Ishikawa (cell line): ENCODE measurements around the gene CEBPG.

ENCODE experiments used
- CEBPB ChIP-seq: IDR thresholded peaks from 2 replicates; pipeline ENCODE4 v1.6.1; 2012
- CREB1 ChIP-seq: IDR thresholded peaks from 2 replicates; pipeline ENCODE4 v1.6.1; 2012; ENCODE audit warnings: low read depth
- EGR1 ChIP-seq: IDR thresholded peaks from 2 replicates; pipeline ENCODE4 v1.6.1; 2012
- EP300 ChIP-seq: IDR thresholded peaks from 2 replicates; pipeline ENCODE4 v1.6.1; 2012; ENCODE audit warnings: borderline replicate concordance
- FOXM1 ChIP-seq: IDR thresholded peaks from 2 replicates; pipeline ENCODE4 v1.6.1; 2012; ENCODE audit warnings: low read depth, borderline replicate concordance
- MAX ChIP-seq: IDR thresholded peaks from 2 replicates; pipeline ENCODE4 v1.6.1; 2012
- NFIC ChIP-seq: IDR thresholded peaks from 2 replicates; pipeline ENCODE4 v1.6.1; 2012
- RAD21 ChIP-seq: IDR thresholded peaks from 2 replicates; pipeline ENCODE4 v1.6.1; 2012; ENCODE audit warnings: low read depth
- TAF1 ChIP-seq: IDR thresholded peaks from 2 replicates; pipeline ENCODE4 v1.6.1; 2012; ENCODE audit warnings: low read depth, mild to moderate bottlenecking
- TCF12 ChIP-seq: IDR thresholded peaks from 2 replicates; pipeline ENCODE4 v1.6.1; 2012; ENCODE audit warnings: low read depth
- TEAD4 ChIP-seq: IDR thresholded peaks from 2 replicates; pipeline ENCODE4 v1.6.1; 2012
- YY1 ChIP-seq: IDR thresholded peaks from 2 replicates; pipeline ENCODE4 v1.6.1; 2012; ENCODE audit warnings: low read depth
- ZBTB7A ChIP-seq: IDR thresholded peaks from 2 replicates; pipeline ENCODE4 v1.6.1; 2012; ENCODE audit warnings: low read depth
- TF ChIP-seq, protein P1 (sequence below): IDR thresholded peaks from 2 replicates; pipeline ENCODE4 v1.6.1; 2012
- TF ChIP-seq, protein P2 (sequence below): IDR thresholded peaks from 2 replicates; pipeline ENCODE4 v1.6.1; 2012; ENCODE audit warnings: low read depth, mild to moderate bottlenecking

Gene CEBPG

DNA sequence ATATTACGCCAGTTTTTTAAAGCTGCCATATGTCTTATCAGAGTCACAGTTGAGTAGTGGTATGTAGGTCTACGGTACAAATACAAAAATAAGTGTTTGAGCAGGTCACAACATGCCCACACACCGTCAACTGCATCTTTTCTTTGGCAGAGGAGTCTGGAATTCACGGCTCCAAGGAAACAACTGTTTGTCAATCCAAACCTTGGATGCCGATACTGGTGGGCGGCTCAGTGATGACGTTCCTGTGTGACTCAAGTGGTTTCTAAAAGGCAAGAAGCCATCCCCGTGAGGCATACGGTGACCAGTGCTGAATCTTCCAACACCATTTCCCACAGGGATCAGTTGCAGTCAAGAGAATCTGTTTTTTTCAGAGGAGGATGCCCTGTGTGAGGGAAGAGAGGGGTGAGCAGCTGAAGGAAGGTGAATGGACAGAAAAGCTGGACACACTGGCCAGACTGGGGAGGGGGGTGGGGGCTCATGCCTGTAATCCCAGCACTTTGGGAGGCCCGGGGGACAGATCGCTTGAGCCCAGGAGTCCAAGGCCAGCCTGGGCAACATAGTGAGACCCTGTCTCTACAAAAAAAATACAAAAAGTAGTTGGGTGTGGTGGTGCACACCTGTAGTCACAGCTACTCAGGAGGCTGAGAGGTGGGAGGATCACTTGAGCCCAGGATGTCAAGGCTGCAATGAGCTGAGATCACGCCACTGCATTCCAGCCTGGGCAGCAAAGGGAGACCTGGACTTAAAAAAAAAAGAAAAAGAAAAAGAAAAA, 22.8 kb upstream of the CEBPG start:
- TF ChIP-seq ZBTB7A (no peak), CREB1 (no peak), MAX (no peak), EGR1 (no peak), EP300 (no peak), FOXM1 (no peak), RAD21 (no peak), TAF1 (no peak), YY1 (no peak), TEAD4 (no peak), CEBPB (no peak), TCF12 (no peak), NFIC (no peak)
- TF ChIP-seq, protein P1, sequence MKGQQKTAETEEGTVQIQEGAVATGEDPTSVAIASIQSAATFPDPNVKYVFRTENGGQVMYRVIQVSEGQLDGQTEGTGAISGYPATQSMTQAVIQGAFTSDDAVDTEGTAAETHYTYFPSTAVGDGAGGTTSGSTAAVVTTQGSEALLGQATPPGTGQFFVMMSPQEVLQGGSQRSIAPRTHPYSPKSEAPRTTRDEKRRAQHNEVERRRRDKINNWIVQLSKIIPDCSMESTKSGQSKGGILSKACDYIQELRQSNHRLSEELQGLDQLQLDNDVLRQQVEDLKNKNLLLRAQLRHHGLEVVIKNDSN = no peak
- TF ChIP-seq, protein P2, sequence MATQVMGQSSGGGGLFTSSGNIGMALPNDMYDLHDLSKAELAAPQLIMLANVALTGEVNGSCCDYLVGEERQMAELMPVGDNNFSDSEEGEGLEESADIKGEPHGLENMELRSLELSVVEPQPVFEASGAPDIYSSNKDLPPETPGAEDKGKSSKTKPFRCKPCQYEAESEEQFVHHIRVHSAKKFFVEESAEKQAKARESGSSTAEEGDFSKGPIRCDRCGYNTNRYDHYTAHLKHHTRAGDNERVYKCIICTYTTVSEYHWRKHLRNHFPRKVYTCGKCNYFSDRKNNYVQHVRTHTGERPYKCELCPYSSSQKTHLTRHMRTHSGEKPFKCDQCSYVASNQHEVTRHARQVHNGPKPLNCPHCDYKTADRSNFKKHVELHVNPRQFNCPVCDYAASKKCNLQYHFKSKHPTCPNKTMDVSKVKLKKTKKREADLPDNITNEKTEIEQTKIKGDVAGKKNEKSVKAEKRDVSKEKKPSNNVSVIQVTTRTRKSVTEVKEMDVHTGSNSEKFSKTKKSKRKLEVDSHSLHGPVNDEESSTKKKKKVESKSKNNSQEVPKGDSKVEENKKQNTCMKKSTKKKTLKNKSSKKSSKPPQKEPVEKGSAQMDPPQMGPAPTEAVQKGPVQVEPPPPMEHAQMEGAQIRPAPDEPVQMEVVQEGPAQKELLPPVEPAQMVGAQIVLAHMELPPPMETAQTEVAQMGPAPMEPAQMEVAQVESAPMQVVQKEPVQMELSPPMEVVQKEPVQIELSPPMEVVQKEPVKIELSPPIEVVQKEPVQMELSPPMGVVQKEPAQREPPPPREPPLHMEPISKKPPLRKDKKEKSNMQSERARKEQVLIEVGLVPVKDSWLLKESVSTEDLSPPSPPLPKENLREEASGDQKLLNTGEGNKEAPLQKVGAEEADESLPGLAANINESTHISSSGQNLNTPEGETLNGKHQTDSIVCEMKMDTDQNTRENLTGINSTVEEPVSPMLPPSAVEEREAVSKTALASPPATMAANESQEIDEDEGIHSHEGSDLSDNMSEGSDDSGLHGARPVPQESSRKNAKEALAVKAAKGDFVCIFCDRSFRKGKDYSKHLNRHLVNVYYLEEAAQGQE = no peak

DNA sequence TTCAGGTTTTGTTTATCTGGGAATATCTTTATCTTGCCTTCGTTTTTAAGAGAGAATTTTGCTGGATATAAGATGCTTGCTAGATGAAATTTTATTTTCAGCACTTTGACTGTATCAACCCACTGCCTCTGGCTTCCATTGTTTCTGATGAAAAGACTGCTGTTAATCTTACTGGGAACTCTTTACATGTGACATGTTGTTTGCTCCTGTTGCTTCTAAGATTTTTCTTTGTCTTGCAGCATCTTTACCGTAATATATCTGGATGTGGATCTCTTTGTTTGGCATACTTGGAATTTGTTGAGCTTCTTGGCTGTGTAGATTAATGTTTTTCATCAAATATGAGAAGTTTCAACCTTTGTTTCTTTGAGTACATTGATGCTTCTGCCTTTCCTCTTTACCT, 18.0 kb upstream of the CEBPG start:
- TF ChIP-seq MAX (no peak), CREB1 (no peak), YY1 (no peak), EGR1 (no peak), TAF1 (no peak), TCF12 (no peak), EP300 (no peak), ZBTB7A (no peak), NFIC (no peak), FOXM1 (no peak)

DNA sequence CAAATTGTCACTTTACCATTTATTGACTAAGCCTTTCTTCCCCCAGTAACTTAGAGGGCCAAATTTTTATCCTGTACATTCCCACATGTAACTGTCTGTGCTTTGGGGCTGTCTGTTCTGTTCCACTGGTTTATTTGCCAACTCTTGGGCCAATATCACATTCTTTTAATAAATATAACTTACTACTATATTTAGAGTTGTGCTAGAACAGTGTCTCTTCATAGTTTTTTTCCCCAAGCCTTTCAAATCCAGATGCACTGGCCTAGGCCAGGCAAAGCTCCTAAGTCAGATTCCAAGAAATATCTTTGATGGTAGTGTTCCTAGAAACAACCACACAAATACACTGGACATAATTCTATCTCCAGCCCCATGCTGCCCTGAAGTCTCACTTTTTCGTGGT, 16.0 kb upstream of the CEBPG start:
- TF ChIP-seq ZBTB7A (no peak), EP300 (no peak), CEBPB (no peak), YY1 (no peak), NFIC (no peak), TAF1 (no peak), FOXM1 (no peak), EGR1 (no peak)
- TF ChIP-seq, protein P1 = no peak
- TF ChIP-seq, protein P2 = no peak

DNA sequence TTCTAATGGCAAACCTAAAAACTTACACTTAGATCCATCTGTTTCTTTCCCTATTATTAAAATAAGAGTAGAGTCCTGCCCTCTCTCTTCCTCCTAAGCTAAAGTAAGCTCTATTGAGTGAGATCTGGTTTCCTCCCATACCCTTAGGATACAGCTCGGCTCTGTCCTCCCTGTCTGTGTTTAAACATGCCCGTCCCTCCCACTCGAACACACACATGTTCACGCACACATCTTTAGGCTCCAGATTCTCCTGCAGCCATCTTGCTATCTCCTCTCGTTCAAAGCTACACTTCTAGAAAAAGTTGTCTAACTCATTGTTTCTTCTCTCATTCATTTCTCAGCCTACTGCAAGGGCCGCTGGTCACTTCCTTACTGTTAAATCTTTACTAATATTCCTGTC, 15.1 kb upstream of the CEBPG start:
- TF ChIP-seq EP300 = no peak

DNA sequence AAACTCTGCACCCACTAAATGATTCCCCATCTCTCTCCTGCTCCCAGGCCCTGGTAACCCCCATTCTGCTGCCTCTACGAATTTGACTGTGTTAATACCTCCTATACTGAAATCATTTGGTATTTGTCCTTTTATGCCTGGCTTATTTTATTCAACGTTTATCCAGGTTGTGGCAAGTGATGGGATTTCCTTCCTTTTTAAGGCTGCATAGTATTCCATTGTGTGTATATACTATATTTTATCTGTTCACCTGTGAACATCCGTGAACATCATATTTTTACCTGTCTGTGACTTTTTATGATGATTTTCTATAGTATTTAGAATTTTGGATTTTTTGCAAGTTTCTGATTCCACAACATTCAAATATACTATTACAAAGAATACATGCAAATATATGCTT, 13.9 kb upstream of the CEBPG start:
- TF ChIP-seq TEAD4 (no peak), YY1 (no peak), CREB1 (no peak), TCF12 (no peak), RAD21 (no peak), TAF1 (no peak), ZBTB7A (no peak), FOXM1 (no peak), EGR1 (no peak), MAX (no peak)
- TF ChIP-seq, protein P1 = no peak
